ENCODE results near the gene SDF2. TPM values are rescaled to one million over a fixed set of nuclear protein-coding genes. Genes with fewer than 3 reads are reported as not detected.

SDF2 gene
- total and polyA plus RNA-seq, 9 of the 15 experiments (the other 6 are each of a cell fraction or from before 2014, with no cell fraction given): 41.2 to 132 (median 65.6) TPM

- peak; percentile 97 for TF ChIP-seq SUPT5H (IDR thresholded peaks at IDR 0.05)
- TF ChIP-seq ETV1 (tag; conservative IDR thresholded peaks at IDR 0.05; ENCODE audit: low read depth): peak; percentile 94
- peak; percentile 77 for TF ChIP-seq SPI1 (IDR thresholded peaks at IDR 0.05; ENCODE audit: borderline replicate concordance, low read depth, low read length)
- TF ChIP-seq PHB2 (IDR thresholded peaks at IDR 0.05; ENCODE audit: low read depth): no peak
- peak; percentile 95 for TF ChIP-seq ZBTB2 (IDR thresholded peaks at IDR 0.05)
These were observed at the start of gene SDF2, which contains the start of gene SUPT6H (continued) for GRCh38 chr17:28661635-28662526.

- Histone ChIP-seq H3K27me3 (ENCODE audit: control insufficient read depth in 2 of 2, insufficient read depth in 2 of 2, low read length in 2 of 2) (0 out of 5 replicates have a peak, but pooled peaks cover 0 to 11% of the 10 kb centered on the region in 2 experiments), H2AFZ (ENCODE audit: low read depth, low read length) (peak overlapping the region; percentile 85), H3K9ac (ENCODE audit: insufficient read depth in 1 of 2, low read depth in 2 of 2, low read length in 2 of 2) (peak overlapping the region; percentile 79 to 93), H3K9me1 (ENCODE audit: control insufficient read depth, insufficient read depth, low read length) (no peaks in the 10 kb centered on the region), H3K27ac (ENCODE audit: extremely low read depth, low read depth, low read length) (peak overlapping the region; percentile 88), H3K9me3 (replicated peaks; ENCODE audit: control insufficient read depth, insufficient read depth, low read depth, low read length) (0 out of 2 replicates have a peak, but pooled peaks cover 2% of the 10 kb centered on the region), H3K4me3 (peak overlapping the region; percentile 71), H3K36me3 (ENCODE audit: control insufficient read depth, insufficient read depth, low read length) (no peaks in the 10 kb centered on the region), H4K20me1 (replicated peaks; ENCODE audit: control insufficient read depth, insufficient read depth, low read length) (no peaks in the 10 kb centered on the region), H3K4me1 (replicated peaks in 1 of 2; ENCODE audit: control insufficient read depth in 2 of 2, insufficient read depth in 2 of 2, low read length in 2 of 2) (peaks cover 16 to 34% of the 10 kb centered on the region in 2 experiments), H3K4me2 (ENCODE audit: insufficient read depth, low read length) (peak overlapping the region; percentile 99), H3K79me2 (ENCODE audit: control insufficient read depth, insufficient read depth, low read length) (peaks cover 13% of the 10 kb centered on the region)
- in situ Hi-C loops (cut with MboI): no loop called here
- WGBS (ENCODE audit: insufficient coverage, low coverage, missing lambda C conversion rate): 2% methylated on average over 43 of the region's 74 CpGs
- BruUV-seq (replicated peaks): no TSS peak
- ChIA-PET CTCF (ENCODE audit: low intra/inter-chr PET ratio) (no interaction called here), POLR2A (interaction anchor here (0.6 to 8.7 kb wide), 23 partner anchors 8 to 171 kb away, joined by 3 to 133 read pairs (median 6); partner anchors contain the start of genes BLTP2, RPL23A, SDF2 and SUPT6H)
- DNase-seq (ENCODE audit: extremely low read depth in 1 of 4, low spot score in 3 of 4): peak; percentile 96 to 98 (median 98)
- ATAC-seq: peak; percentile 93
- intact Hi-C loops (cut with micrococcal nuclease): loop anchor here (1.0 to 2.0 kb wide), 2 partner anchors 8 to 64 kb away; partner anchors contain the start of gene RPL23A
- FAIRE-seq: peak; percentile 69
- TF ChIP-seq GTF2A2 (tag; IDR thresholded peaks at IDR 0.05) (no peak), BDP1 (IDR thresholded peaks at IDR 0.05; ENCODE audit: insufficient read depth, insufficient read length) (no peak), CHD4 (IDR thresholded peaks at IDR 0.05; ENCODE audit: insufficient read depth, insufficient replicate concordance, low read depth, low read length, poor library complexity, severe bottlenecking) (no peak), ZNF239 (CRISPR knock-in tag; IDR thresholded peaks at IDR 0.05) (no peak), HES1 (IDR thresholded peaks at IDR 0.05; ENCODE audit: low read depth) (no peak), CAMTA2 (CRISPR knock-in tag; conservative IDR thresholded peaks at IDR 0.05) (no peak), ESRRB (CRISPR knock-in tag; IDR thresholded peaks at IDR 0.05; ENCODE audit: borderline replicate concordance) (no peak), YY1 (IDR thresholded peaks at IDR 0.05; ENCODE audit: borderline replicate concordance in 1 of 3, control insufficient read depth in 1 of 3, extremely low read depth in 1 of 3, insufficient read depth in 3 of 3, insufficient read length in 1 of 3, insufficient replicate concordance in 2 of 3, low read depth in 1 of 3, low read length in 2 of 3) (peak in 2 of 3 experiments; percentile 46 to 68), FOSL1 (tag; conservative IDR thresholded peaks at IDR 0.05) (no peak), CXXC5 (CRISPR knock-in tag; IDR thresholded peaks at IDR 0.05) (peak; percentile 96), SNRNP70 (optimal IDR thresholded peaks at IDR 0.05; ENCODE audit: low read depth, low read length) (no peak)
These were observed 49.4 kb upstream of the SDF2 start for GRCh38 chr17:28710861-28711722.
